HG03469 (cell line): Measurements from ENCODE around the gene FBXL13.
"Not testable (repeated sequence)": the region's sequence is repeated elsewhere in the genome, so short reads cannot be mapped to it uniquely, and the experiment has no call there.

Experiments
- ATAC-seq: cut with Tn5 transposase; IDR thresholded peaks from one replicate; pipeline ENCODE4 v1.9.1; 2021; ENCODE audit warnings: mild to moderate bottlenecking, moderate library complexity, moderate number of reproducible peaks; ENCODE audit not compliant: unreplicated experiment

Gene FBXL13

GRCh38 chr7:102988088-102988487, 86.5 kb downstream of the FBXL13 start:
- ATAC-seq = no peak

- no peak for ATAC-seq
Observed at GRCh38 chr7:102985176-102985783, 89.3 kb downstream of the FBXL13 start.

DNA sequence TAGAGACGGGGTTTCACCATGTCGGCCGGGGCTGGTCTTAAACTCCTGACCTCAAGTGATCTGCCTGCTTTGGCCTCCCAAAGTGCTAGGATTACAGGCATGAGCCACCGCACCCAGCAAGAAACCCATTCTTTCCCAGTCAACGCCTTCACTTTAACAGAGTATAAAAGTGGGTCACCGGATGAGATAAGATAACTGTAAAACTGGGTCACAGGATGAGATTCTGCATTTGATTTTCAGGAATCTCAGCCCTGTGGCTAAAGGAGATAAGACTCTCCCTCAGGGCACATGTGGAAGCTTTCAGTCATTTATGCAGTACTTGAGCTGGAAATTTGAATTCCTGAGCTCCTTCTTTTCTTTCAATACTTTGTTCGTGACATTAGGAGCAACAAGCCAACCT, 91.0 kb downstream of the FBXL13 start:
- ATAC-seq = no peak

- no peak for ATAC-seq
Observed at GRCh38 chr7:102982235-102982634, 92.4 kb downstream of the FBXL13 start.

- ATAC-seq = no peak
Observed at GRCh38 chr7:102981451-102981850, 93.1 kb downstream of the FBXL13 start.

- no peak for ATAC-seq
Observed at GRCh38 chr7:102979670-102980069, 94.9 kb downstream of the FBXL13 start.

- no peak for ATAC-seq
Observed at GRCh38 chr7:102978284-102978683, 96.3 kb downstream of the FBXL13 start.

DNA sequence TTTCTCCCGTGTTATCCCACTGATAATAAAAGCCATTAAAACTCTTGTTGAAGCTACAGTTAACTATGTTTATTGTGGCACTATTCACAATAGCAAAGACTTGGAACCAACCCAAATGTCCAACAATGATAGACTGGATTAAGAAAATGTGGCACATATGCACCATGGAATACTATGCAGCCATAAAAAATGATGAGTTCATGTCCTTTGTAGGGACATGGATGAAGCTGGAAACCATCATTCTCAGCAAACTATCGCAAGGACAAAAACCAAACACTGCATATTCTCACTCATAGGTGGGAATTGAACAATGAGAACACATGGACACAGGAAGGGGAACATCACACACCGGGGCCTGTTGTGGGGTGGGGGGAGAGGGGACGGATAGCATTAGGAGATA, 97.0 kb downstream of the FBXL13 start:
- ATAC-seq = not testable (repeated sequence)

- ATAC-seq = no peak
Observed at GRCh38 chr7:102976493-102976892, 98.1 kb downstream of the FBXL13 start.

GRCh38 chr7:102975854-102976253, 98.7 kb downstream of the FBXL13 start:
- ATAC-seq = no peak

DNA sequence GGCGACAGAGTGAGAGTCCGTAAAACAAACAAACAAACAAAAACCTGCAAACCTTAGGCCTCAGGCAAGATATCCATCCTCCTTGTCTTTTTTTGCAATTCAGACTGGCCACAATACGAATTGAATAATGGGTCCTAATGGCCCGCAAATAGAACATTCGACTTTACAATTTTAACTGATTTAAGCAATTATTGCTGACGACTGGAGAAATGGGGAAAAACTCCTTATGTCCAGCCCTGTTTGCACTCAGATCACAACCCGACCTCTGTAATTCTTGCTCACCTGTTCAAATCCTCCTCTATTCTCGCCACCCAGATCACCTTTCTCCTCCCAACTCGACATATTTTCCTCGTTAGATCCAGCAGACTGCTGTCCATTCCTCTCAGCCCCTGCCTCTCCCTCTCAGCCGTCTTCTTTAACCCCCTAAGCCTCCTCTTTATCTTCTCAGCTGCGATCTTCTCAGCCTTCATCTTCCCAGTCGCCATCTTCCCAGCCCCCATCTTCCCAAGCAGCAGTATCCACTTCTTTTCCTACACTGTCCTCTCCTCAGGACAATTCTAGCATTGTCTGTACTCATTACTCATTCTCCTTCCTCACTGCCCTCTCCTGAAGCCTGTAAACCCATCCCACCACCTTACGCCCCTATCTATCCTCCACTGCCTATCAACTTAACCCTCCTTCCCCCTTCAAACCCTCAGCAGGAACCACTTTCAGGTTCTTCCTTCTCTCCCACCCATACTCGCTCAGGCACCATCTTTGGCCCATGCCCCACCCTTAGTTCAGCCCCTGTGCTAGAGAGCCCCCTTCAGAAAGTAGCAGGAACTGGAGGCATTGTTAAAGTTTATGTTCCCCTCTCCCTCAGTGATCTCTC, 100.0 kb downstream of the FBXL13 start:
- ATAC-seq = no peak

GRCh38 chr7:102973096-102973802, 101.3 kb downstream of the FBXL13 start:
- ATAC-seq = no peak

DNA sequence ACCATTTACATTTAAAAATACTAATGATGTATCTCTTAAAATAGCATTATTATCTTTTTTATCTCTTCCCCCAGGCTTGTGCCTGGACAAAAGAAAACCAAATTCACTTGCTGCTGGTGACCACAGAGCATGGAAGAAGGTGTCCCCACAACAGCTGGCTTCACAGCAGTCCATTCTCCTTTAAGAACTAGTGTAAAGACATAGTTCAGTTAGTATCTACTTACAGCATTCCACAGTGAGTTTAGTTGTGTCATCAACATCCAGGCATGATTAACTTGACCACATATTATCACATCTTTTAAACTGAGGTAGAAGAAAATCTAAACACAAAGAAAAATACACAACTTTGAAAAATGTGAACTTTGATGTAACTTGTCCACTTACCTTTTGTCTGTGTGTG, 106.8 kb downstream of the FBXL13 start:
- no peak for ATAC-seq

GRCh38 chr7:102966465-102966864, 108.1 kb downstream of the FBXL13 start:
- no peak for ATAC-seq

GRCh38 chr7:102961993-102962392, 112.6 kb downstream of the FBXL13 start:
- not testable (repeated sequence) for ATAC-seq

GRCh38 chr7:102958004-102958403, 116.6 kb downstream of the FBXL13 start:
- ATAC-seq = not testable (repeated sequence)

DNA sequence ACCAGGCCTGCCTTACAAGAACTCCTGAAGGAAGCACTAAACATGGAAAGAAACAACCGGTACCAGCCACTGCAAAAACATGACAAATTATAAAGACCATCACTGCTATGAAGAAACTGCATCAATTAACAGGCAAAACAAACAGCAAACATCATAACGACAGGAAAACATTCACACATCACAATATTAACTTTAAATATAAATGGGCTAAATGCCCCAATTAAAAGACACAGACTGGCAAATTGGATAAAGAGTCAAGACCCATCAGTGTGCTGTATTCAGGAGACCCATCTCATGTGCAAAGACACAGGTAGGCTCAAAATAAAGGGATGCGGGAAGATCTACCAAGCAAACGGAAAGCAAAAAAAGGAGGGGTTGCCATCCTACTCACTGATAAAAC, 120.2 kb downstream of the FBXL13 start:
- ATAC-seq = not testable (repeated sequence)

GRCh38 chr7:102953406-102953805, 121.2 kb downstream of the FBXL13 start:
- no peak for ATAC-seq

- ATAC-seq = no peak
Observed at GRCh38 chr7:102951839-102952238, 122.8 kb downstream of the FBXL13 start.

- no peak for ATAC-seq
Observed at GRCh38 chr7:102944241-102944640, 130.4 kb downstream of the FBXL13 start.

- no peak for ATAC-seq
Observed at GRCh38 chr7:102943423-102944169, 131.0 kb downstream of the FBXL13 start.
